T-helper 17 cell (primary cell): ENCODE results near the gene MDM4. TPM values are rescaled to one million over a fixed set of nuclear protein-coding genes. Genes with fewer than 3 reads are reported as not detected.
A peak's percentile ranks its signal among the peaks of the same experiment; 100 is the strongest.

Experiments
- ATAC-seq: fragments of 150-1000 bp; cut with Tn5 transposase; 2 replicates; pipeline ENCODE4 v1.10.0; 2021; ENCODE audit warnings: mild to moderate bottlenecking, moderate library complexity
- DNase-seq, 3 donors: peaks; one replicate each; pipeline versions ENCODE4 v3.0.0 to v3.0.0-alpha.2; 2020 to 2021
- H3K9me3 ChIP-seq: one replicate; pipeline ENCODE4 v1.7.0; 2013; ENCODE audit warnings: low read length, mild to moderate bottlenecking; ENCODE audit not compliant: control insufficient read depth, poor library complexity, severe bottlenecking
- H3K27ac Mint-ChIP-seq: one replicate; pipeline ENCODE4 v1.8.0; 2022; ENCODE audit warnings: mild to moderate bottlenecking, moderate library complexity, mixed read lengths
- H3K27me3 Mint-ChIP-seq: one replicate; pipeline ENCODE4 v1.8.0; 2022; ENCODE audit warnings: mixed read lengths
- H3K36me3 Mint-ChIP-seq: one replicate; pipeline ENCODE4 v1.8.0; 2022; ENCODE audit warnings: low read depth, mixed read lengths
- H3K4me1 Mint-ChIP-seq: one replicate; pipeline ENCODE4 v1.8.0; 2022; ENCODE audit warnings: mild to moderate bottlenecking, mixed read lengths
- H3K4me3 Mint-ChIP-seq: one replicate; pipeline ENCODE4 v1.8.0; 2022; ENCODE audit warnings: mild to moderate bottlenecking, moderate library complexity, mixed read lengths
- total RNA-seq, 4 donors: library from RNA in 2 of 4; stranded (reverse) in 2 of 4; gene quantifications; one replicate each; pipeline ENCODE4 v1.2.3 and lab custom pipeline; 2022 to 2026

Gene MDM4
- total RNA-seq, 2 donors from 2014 or later, result 205 to 225 TPM

DNA sequence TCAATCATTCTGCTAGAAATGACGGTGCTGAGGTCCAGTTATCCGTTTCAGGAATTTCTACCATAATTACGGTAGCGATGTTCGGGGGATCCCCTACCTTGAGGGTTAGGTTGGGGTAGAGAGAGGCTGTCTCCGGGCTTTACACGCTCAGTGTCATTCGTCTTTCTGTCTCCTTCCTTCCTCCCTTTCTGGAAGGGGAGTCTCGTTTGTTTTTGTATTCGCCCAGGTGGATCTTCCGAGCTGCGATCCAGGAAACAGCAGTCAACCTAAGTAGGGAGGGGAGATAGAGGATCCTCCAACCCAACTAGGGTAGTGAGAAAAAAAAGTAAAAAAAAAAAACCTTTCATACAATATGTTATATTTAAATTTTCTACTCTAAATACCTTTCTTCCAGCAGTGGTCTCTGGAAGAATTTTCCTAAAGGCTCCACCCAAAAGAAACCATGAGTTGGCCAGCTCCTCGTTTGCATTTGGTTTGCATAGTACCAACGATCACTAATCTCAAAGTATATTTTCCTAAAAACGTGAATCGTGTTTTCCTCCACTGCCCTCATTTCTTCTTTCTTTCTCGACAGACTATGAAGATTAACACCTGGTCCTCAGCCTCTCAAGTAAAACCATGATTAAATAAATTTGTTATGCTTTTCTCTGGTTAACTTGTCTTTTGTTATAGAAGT, 21.0 kb upstream of the MDM4 start:
- ATAC-seq (peak; percentile 68), DNase-seq (peak in 2 of 3 donors; percentile 23 to 29)
- no peaks in the 10 kb centered on the region for H3K9me3 ChIP-seq
- H3K4me3 Mint-ChIP-seq, result peak overlapping the region; percentile 93
- peak overlapping the region; percentile 94 for H3K27ac Mint-ChIP-seq
- peaks cover 4% of the 10 kb centered on the region for H3K27me3 Mint-ChIP-seq
- peaks cover 50% of the 10 kb centered on the region for H3K4me1 Mint-ChIP-seq
- no peaks in the 10 kb centered on the region for H3K36me3 Mint-ChIP-seq

DNA sequence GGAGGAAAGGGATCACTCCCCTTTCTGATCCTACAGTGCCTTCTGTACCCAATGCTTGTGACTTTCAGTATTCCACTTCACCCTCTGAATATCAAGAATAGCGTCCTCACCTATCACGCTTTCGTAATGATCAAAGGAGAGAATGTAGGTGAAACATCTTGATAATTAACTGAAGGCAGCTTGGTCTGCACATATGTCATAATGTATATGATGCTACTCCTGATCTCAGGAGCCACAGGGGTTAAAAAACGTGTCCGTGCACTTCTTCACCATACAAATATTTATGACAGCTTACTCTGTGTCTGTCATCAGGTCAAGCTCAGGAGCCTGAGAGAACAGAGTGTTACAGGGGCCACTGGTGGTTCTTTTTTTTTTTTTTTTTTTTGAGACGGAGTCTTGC, 20.4 kb upstream of the MDM4 start:
- H3K4me1 Mint-ChIP-seq, result peaks cover 46% of the 10 kb centered on the region

GRCh38 chr1:204498981-204499380, 17.2 kb upstream of the MDM4 start:
- peaks cover 4% of the 10 kb centered on the region for H3K27me3 Mint-ChIP-seq
- DNase-seq (no peak), ATAC-seq (no peak)
- no peak overlapping the region for H3K4me3 Mint-ChIP-seq
- peak overlapping the region; percentile 79 for H3K27ac Mint-ChIP-seq
- H3K9me3 ChIP-seq, result no peaks in the 10 kb centered on the region
- H3K4me1 Mint-ChIP-seq, result peaks cover 26% of the 10 kb centered on the region
- H3K36me3 Mint-ChIP-seq, result no peaks in the 10 kb centered on the region

More for the DNA sequence above, 20.4 kb upstream of the MDM4 start:
- DNase-seq (no peak), ATAC-seq (no peak)
- no peaks in the 10 kb centered on the region for H3K9me3 ChIP-seq
- peak overlapping the region; percentile 93 for H3K4me3 Mint-ChIP-seq
- H3K36me3 Mint-ChIP-seq, result no peaks in the 10 kb centered on the region
- peak overlapping the region; percentile 94 for H3K27ac Mint-ChIP-seq
- H3K27me3 Mint-ChIP-seq, result peaks cover 4% of the 10 kb centered on the region

GRCh38 chr1:204499511-204500468, 16.4 kb upstream of the MDM4 start:
- Mint-ChIP-seq H3K36me3 (no peaks in the 10 kb centered on the region), H3K4me1 (peaks cover 24% of the 10 kb centered on the region), H3K27ac (no peak overlapping the region), H3K27me3 (peaks cover 4% of the 10 kb centered on the region), H3K4me3 (no peak overlapping the region)
- no peaks in the 10 kb centered on the region for H3K9me3 ChIP-seq
- no peak for DNase-seq
- no peak for ATAC-seq

- peaks cover 30% of the 10 kb centered on the region for H3K4me1 Mint-ChIP-seq
- no peak overlapping the region for H3K4me3 Mint-ChIP-seq
- peak overlapping the region; percentile 65 for H3K27ac Mint-ChIP-seq
- no peaks in the 10 kb centered on the region for H3K36me3 Mint-ChIP-seq
- H3K9me3 ChIP-seq, result no peaks in the 10 kb centered on the region
- ATAC-seq (no peak), DNase-seq (no peak)
- peaks cover 4% of the 10 kb centered on the region for H3K27me3 Mint-ChIP-seq
Observed at GRCh38 chr1:204502241-204502640, 14.0 kb upstream of the MDM4 start.

- peaks cover 29% of the 10 kb centered on the region for H3K4me1 Mint-ChIP-seq
- peak overlapping the region; percentile 94 for H3K27ac Mint-ChIP-seq
- H3K9me3 ChIP-seq, result no peaks in the 10 kb centered on the region
- H3K4me3 Mint-ChIP-seq, result no peak overlapping the region
- H3K27me3 Mint-ChIP-seq, result no peaks in the 10 kb centered on the region
- ATAC-seq (no peak), DNase-seq (no peak)
- no peaks in the 10 kb centered on the region for H3K36me3 Mint-ChIP-seq
Observed at GRCh38 chr1:204503122-204503912, 12.9 kb upstream of the MDM4 start.

DNA sequence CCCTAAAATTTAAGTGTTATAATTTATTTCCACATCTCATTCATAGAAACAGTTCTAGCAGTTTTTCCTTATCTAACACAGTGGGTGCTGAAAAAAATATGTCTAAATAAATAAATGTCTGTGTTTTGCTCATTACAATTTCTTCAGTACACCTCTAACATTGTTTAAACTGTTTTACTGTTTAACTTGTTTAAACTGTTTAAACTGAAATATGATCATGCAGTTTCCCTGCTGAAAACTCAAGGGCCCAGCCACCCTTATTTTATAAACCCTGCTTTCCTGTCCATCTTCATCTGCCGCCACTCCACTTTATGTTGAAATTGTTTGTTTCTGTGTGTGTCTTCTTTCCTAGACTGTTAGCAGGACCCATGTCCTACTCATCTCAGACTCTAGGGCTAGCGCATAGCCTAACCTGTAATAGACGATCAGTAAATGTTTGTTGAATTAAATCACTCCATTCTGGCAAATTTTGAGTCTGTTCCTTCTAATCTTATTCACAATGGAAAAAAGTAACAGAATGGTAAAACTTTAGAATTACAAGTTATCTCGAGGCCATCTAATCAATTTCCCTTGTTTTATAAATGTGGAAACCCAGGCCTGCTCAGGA, 12.2 kb upstream of the MDM4 start:
- Mint-ChIP-seq H3K4me3 (no peak overlapping the region), H3K36me3 (no peaks in the 10 kb centered on the region), H3K27ac (peak overlapping the region; percentile 94), H3K4me1 (peaks cover 24% of the 10 kb centered on the region), H3K27me3 (no peaks in the 10 kb centered on the region)
- ATAC-seq, result no peak
- no peak for DNase-seq
- H3K9me3 ChIP-seq, result no peaks in the 10 kb centered on the region

- ATAC-seq (no peak), DNase-seq (no peak)
- H3K36me3 Mint-ChIP-seq, result no peaks in the 10 kb centered on the region
- no peaks in the 10 kb centered on the region for H3K27me3 Mint-ChIP-seq
- H3K4me3 Mint-ChIP-seq, result peak overlapping the region; percentile 76
- peaks cover 24% of the 10 kb centered on the region for H3K4me1 Mint-ChIP-seq
- peak overlapping the region; percentile 94 for H3K27ac Mint-ChIP-seq
- H3K9me3 ChIP-seq, result no peaks in the 10 kb centered on the region
Observed at GRCh38 chr1:204505674-204506200, 10.5 kb upstream of the MDM4 start.

DNA sequence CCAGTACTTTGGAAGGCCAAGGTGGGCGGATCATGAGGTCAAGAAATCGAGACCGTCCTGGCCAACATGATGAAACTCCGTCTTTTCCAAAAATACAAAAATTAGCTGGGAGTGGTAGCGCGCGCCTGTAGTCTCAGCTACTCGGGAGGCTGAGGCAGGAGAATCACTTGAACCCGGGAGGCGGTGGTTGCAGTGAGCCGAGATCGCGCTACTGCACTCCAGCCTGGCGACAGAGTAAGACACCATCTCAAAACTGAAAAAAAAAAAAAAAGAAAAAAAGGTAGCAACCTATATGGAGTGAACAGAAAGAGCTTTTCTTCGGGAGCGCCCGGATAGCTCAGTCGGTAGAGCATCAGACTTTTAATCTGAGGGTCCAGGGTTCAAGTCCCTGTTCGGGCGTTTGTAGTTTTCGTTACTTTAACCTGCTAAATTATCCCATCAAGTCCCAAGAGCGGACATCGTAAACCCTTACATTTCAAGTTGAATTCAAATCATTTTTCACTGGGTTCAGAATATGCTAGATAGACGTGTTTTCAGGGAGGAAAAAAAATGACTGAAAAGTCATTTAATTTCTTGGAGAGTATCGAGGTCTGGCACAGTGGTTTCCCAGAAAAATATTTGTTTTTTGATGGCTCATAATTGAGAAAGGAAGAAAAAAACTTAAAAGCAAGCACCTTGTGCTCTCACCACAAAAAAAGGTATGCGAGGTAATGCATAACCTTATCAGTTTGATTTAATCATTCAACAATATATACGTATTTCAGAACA, 9.8 kb upstream of the MDM4 start:
- Mint-ChIP-seq H3K4me1 (peaks cover 26% of the 10 kb centered on the region), H3K27ac (peak overlapping the region; percentile 94), H3K36me3 (no peaks in the 10 kb centered on the region), H3K4me3 (peak overlapping the region; percentile 76), H3K27me3 (no peaks in the 10 kb centered on the region)
- no peaks in the 10 kb centered on the region for H3K9me3 ChIP-seq
- DNase-seq (peak; percentile 26 to 48 (median 46)), ATAC-seq (peak; percentile 67)

DNA sequence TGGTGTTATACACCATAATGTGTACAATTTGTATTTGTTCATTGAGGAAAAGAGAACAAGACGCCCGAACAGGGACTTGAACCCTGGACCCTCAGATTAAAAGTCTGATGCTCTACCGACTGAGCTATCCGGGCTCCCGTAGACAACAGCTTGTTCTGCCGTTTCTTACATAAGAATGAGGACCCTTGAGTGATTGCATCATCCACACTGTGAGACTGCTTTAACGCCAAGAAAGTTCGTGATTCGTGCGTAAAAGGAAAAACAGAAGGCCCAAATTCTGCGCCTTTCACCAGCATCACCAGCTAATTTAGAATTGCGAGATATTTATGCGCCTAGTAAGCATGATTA, 9.3 kb upstream of the MDM4 start:
- H3K27ac Mint-ChIP-seq, result peak overlapping the region; percentile 94
- peak; percentile 76 for ATAC-seq
- H3K36me3 Mint-ChIP-seq, result no peaks in the 10 kb centered on the region
- H3K4me1 Mint-ChIP-seq, result peaks cover 27% of the 10 kb centered on the region
- H3K4me3 Mint-ChIP-seq, result peak overlapping the region; percentile 76
- no peaks in the 10 kb centered on the region for H3K27me3 Mint-ChIP-seq
- H3K9me3 ChIP-seq, result no peaks in the 10 kb centered on the region
- peak; percentile 48 to 76 (median 74) for DNase-seq

DNA sequence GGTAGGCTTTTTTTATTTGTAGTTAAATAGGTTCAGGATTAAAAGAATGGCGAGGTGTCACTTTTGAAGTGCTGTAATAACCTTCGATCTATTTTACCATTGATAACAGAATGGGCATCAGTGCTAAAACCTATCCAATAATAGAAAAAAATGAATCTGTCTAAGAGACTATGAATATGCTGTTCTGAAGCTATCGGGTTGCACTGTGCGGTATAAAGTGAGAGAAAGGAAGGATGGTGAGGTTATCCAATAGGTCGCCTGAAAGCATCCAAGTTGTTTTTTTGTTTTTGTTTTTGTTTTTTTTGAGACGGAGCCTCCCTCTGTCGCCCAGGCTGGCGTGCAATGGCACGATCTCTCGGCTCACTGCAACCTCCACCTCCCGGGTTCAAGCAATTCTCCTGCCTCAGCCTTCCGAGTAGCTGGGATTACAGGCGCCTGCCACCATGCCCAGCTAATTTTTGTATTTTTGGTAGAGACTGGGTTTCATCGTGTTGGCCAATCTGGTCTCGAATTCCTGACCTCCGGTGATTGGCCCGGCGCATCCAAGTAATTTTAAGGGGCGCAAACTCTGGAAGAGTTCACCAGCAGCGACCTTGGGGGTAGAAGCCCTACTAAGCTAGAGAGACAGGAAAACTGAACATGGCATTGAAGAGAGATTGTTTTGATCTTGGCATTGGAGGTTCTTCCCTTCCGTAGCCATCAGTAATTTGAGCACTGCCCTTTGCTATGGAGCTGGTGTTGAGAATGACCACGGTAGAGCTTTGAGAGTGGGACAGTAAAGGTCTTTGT, 8.7 kb upstream of the MDM4 start:
- Mint-ChIP-seq H3K4me1 (peaks cover 27% of the 10 kb centered on the region), H3K36me3 (no peaks in the 10 kb centered on the region), H3K27me3 (no peaks in the 10 kb centered on the region), H3K27ac (peak overlapping the region; percentile 94), H3K4me3 (peak overlapping the region; percentile 76)
- DNase-seq (no peak), ATAC-seq (peak; percentile 46)
- H3K9me3 ChIP-seq, result no peaks in the 10 kb centered on the region
